Measurements from ENCODE around the gene TMA7.

Gene TMA7

DNA sequence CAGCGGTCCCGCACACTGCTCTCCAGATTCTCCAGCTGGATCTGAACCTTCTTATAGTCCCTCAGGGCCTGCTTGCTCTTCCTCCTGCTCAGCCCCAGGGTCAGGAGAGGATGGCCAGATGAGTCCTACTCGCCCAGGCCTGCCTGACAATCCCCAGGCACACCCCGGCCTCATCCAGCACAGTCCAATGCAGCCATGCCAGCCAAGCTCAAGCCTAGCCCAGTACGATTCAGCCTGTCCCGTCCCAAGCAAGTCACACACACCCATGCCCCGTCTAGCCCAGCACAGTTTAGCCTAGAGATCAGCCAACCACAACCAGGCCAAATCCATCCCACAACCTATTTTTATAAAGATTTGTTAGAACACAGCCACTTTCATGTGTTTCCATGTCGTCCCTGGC lies 27.0 kb upstream of the TMA7 start:
- no peaks in the 10 kb centered on the region for H3K9me3 ChIP-seq
- peaks cover 13% of the 10 kb centered on the region for H3K36me3 ChIP-seq (replicated peaks)
- H3K4me3 ChIP-seq = no peak overlapping the region
- DNase-seq (ENCODE audit: low spot score in 2 of 2) = no peak
- no peaks in the 10 kb centered on the region for H3K27me3 ChIP-seq (ENCODE audit: low read depth)
- in situ Hi-C loops (cut with MboI; ENCODE audit: low sequenced_read_pairs) = no loop called here
- H3K4me1 ChIP-seq = no peaks in the 10 kb centered on the region

DNA sequence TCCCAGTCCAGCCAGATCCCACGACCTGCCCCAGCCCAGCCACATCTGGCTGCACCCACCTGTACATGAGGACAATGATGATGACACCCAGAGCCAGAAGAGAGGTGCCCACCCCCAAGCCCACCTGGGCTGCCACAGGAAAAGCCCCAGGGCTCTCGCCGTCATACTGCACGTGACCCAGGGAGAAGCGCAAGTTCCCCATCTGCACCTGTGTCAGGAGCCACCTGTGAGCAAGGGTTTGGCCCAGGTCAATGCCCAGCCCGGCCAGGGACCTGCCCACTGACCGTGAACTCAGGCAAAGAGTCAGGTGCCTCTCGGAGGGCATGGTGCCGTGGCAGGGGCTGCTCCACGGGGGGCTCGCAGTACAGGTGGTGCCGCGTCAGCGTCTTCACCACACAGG lies 26.4 kb upstream of the TMA7 start:
- peaks cover 13% of the 10 kb centered on the region for H3K36me3 ChIP-seq (replicated peaks)
- in situ Hi-C loops (cut with MboI; ENCODE audit: low sequenced_read_pairs) = no loop called here

DNA sequence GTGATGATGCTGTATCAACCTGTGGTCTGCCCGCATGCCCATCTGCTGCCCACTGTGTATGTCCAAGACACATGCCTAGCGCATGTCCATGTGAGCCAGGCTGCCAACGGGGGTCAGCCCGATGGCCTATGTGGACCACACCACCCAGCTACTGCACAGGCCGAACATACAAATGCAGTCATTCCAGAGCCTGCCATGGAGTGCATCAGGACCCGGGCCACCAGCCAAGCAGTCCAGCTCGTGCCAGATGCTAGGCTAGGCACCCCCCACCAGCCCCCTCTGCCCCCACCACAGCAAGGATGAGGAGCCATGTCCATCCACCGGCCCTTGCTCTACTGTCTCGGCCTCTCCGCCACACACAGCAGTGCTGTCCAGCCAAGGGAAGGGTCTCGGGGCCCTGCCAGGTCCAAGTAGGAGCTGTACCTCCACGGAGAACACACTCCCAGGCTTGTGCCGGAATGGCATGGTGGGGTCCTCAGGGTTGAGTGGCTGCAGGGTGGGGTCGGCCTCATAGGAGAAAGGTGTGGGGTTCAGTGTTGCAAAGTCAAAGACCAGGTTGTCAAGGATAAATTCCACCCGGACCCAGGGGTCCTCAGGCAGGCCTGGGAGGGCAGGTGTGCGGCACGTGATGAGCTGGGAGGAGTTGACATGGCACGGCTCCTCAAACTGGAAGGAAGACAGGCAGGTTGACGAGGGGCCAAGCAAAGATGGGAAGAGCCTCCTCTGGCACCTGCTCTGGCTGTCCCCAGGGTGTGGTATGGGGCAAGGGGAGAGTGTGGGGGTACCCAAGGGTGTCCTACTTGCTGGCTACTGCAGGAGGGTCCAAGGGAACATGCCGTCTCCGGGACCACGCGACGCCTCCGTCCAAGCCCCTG lies 25.4 kb upstream of the TMA7 start:
- in situ Hi-C loops (cut with MboI; ENCODE audit: low sequenced_read_pairs) = no loop called here
- Histone ChIP-seq H3K9me3 (no peaks in the 10 kb centered on the region), H3K27me3 (ENCODE audit: low read depth) (no peaks in the 10 kb centered on the region), H3K4me3 (no peak overlapping the region), H3K36me3 (replicated peaks) (peaks cover 10% of the 10 kb centered on the region), H3K4me1 (no peaks in the 10 kb centered on the region)
- DNase-seq (ENCODE audit: low spot score in 2 of 2) = no peak

More for the DNA sequence above, 26.4 kb upstream of the TMA7 start:
- no peak for DNase-seq (ENCODE audit: low spot score in 2 of 2)
- Histone ChIP-seq H3K27me3 (ENCODE audit: low read depth) (no peaks in the 10 kb centered on the region), H3K4me3 (no peak overlapping the region), H3K4me1 (no peaks in the 10 kb centered on the region), H3K9me3 (no peaks in the 10 kb centered on the region)

DNA sequence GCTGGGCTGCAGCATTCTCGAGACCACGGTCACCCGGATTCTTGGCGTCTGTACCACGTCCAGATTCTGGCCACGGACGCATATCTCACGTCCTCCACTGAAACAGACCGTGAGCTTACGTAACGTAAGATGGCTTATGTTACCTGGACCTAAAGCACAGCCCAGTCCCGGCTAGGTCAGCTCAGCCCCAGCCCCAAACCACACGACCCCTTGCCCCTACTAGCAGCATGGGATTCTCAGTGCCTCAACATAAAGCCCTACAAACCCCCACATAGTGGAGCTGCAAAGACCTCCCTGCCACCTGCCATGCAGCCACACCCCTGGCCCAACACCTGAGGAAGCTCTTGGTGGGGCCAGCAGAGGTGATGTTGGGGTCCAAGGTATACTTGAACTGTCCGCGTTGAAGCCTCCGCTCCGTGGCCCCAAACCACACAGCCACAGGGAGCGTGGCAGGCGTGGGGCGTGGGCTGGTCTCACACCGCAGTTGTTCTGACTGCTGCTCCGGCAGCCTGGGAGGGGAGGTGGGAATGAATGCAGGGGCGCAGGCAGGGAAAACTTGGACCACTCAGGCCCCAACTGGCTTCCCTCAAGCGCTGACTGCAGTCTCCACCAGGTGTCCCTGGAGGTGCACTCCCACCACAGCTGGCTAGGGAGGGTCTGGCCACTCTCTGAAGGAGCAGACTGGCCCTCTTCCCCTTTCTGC lies 24.7 kb upstream of the TMA7 start:
- H3K9me3 ChIP-seq = no peaks in the 10 kb centered on the region
- DNase-seq (ENCODE audit: low spot score in 2 of 2) = no peak
- peaks cover 10% of the 10 kb centered on the region for H3K36me3 ChIP-seq (replicated peaks)
- no peaks in the 10 kb centered on the region for H3K27me3 ChIP-seq (ENCODE audit: low read depth)
- in situ Hi-C loops (cut with MboI; ENCODE audit: low sequenced_read_pairs) = no loop called here
- H3K4me3 ChIP-seq = no peak overlapping the region
- H3K4me1 ChIP-seq = no peaks in the 10 kb centered on the region

DNA sequence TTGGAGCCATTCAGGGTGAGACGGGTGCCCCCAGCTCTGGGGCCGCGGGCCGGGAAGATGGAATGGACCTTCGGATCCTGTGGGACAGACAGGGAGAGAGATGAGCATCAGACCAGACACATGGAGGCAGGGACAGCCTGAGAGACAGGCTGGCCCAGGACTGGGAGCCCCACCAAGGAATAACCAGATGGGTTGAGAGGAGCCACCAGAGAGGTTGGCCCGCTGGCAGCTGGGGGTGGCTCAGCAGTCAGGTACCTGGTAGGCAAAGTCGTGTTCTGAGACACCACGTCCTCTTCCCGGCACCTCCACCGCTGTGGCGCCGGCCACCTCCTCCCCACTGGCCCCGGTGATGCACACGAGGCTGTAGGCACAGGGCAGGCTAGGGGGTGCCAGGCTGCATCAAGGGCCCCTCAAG lies 24.0 kb upstream of the TMA7 start:
- Histone ChIP-seq H3K36me3 (replicated peaks) (peaks cover 6% of the 10 kb centered on the region; the same call in 1 of the 2 replicates), H3K27me3 (ENCODE audit: low read depth) (no peaks in the 10 kb centered on the region), H3K4me1 (no peaks in the 10 kb centered on the region), H3K4me3 (no peak overlapping the region), H3K9me3 (no peaks in the 10 kb centered on the region)
- in situ Hi-C loops (cut with MboI; ENCODE audit: low sequenced_read_pairs) = no loop called here
- DNase-seq (ENCODE audit: low spot score in 2 of 2) = no peak

DNA sequence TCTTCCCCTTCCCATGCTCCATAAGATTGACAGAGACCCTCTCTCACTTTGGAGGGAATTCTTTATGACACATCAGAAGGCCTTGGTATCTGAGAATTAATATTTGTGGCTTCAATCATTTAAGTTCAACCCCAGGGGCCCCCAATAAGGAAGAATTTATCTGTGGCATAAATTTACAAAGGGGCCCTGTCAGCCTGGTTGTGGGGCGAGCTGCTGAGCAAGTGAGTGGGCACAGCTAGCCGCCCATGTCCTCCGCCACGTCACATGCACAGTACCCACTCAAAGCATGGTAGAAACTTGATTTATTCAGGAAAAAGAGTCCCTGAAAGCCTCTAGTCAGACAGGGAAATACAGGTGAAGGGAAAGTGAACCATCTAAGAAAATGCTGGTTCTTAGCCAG lies 23.5 kb upstream of the TMA7 start:
- DNase-seq (ENCODE audit: low spot score in 2 of 2) = no peak
- Histone ChIP-seq H3K27me3 (ENCODE audit: low read depth) (no peaks in the 10 kb centered on the region), H3K9me3 (no peaks in the 10 kb centered on the region), H3K36me3 (replicated peaks) (peaks cover 6% of the 10 kb centered on the region; the same call in 1 of the 2 replicates), H3K4me1 (no peaks in the 10 kb centered on the region), H3K4me3 (no peak overlapping the region)
- in situ Hi-C loops (cut with MboI; ENCODE audit: low sequenced_read_pairs) = no loop called here

DNA sequence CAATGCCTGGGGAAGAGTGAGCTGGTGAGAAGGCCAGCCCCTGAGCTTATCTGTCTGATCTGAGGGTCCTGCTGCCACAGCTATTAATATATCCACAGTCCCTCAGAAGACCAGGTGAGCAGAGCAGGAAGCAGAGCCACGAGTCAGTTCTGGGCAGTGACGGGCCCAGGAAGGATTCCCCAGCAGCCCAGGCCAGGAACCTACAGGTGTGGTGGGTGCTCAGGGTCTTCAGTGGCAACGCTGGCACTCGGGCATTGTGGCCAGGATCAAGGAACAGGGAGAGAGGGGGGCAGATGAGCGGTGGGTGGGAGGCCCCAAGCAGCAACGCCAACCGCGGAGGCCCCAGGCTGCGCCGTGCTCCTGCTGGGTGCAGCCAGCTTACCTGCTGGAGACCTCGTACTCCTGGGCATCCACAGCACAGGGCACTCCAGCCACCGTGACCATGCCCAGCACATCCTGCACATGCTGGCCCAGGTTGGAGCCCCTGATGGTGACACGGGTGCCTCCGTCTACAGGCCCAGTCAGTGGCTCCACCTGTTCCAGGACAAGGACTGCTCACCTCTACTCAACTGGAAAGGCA lies 22.4 kb upstream of the TMA7 start:
- H3K4me1 ChIP-seq = no peaks in the 10 kb centered on the region
- no peaks in the 10 kb centered on the region for H3K9me3 ChIP-seq
- H3K4me3 ChIP-seq = no peak overlapping the region
- peaks cover 6% of the 10 kb centered on the region; the same call in 1 of the 2 replicates for H3K36me3 ChIP-seq (replicated peaks)
- no peaks in the 10 kb centered on the region for H3K27me3 ChIP-seq (ENCODE audit: low read depth)
- in situ Hi-C loops (cut with MboI; ENCODE audit: low sequenced_read_pairs) = no loop called here
- DNase-seq (ENCODE audit: low spot score in 2 of 2) = no peak

DNA sequence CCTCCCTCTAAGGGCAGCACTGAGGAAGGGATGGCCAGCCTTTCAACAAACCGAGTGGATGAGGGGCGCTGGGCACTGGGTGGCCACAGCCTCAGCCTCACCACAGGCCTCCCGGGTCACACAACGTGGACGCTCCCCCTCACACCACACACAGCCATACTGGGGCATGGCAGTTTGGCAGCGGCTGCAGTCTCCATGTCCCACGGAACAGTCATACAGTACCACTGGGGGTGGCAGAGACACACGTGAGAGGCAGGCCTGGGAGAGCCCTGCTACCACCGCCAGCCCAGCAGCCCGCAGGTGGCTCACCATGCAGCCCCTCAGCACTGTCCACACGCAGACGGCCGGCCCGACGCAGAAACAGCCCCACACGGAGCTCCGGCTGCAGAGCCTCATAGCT lies 21.9 kb upstream of the TMA7 start:
- DNase-seq (ENCODE audit: low spot score in 2 of 2) = no peak
- no peaks in the 10 kb centered on the region for H3K27me3 ChIP-seq (ENCODE audit: low read depth)
- in situ Hi-C loops (cut with MboI; ENCODE audit: low sequenced_read_pairs) = no loop called here
- H3K9me3 ChIP-seq = no peaks in the 10 kb centered on the region
- peaks cover 6% of the 10 kb centered on the region; the same call in 1 of the 2 replicates for H3K36me3 ChIP-seq (replicated peaks)
- H3K4me1 ChIP-seq = no peaks in the 10 kb centered on the region
- H3K4me3 ChIP-seq = no peak overlapping the region

DNA sequence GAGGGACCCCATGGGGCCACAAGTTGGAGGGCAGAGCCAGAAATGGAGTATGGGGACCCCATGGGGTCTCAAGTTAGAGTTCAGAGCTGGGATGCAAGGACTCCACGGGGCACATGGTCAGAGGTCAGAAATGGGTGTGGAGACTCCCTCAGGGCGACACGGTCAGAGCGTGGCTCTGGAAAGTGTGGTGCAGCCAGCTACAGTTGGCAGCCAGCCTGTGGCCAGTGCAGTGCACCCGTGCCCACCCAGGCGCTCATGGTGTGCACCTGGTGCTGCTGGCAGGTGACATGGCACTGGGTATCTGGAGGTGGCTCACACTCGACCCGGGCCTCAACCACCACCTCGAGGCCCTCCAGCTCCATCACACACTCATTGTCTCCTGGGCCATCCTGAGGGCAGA lies 21.4 kb upstream of the TMA7 start:
- Histone ChIP-seq H3K4me3 (no peak overlapping the region), H3K36me3 (replicated peaks) (peaks cover 6% of the 10 kb centered on the region; the same call in 1 of the 2 replicates), H3K4me1 (no peaks in the 10 kb centered on the region), H3K9me3 (no peaks in the 10 kb centered on the region), H3K27me3 (ENCODE audit: low read depth) (no peaks in the 10 kb centered on the region)
- in situ Hi-C loops (cut with MboI; ENCODE audit: low sequenced_read_pairs) = no loop called here
- DNase-seq (ENCODE audit: low spot score in 2 of 2) = no peak

DNA sequence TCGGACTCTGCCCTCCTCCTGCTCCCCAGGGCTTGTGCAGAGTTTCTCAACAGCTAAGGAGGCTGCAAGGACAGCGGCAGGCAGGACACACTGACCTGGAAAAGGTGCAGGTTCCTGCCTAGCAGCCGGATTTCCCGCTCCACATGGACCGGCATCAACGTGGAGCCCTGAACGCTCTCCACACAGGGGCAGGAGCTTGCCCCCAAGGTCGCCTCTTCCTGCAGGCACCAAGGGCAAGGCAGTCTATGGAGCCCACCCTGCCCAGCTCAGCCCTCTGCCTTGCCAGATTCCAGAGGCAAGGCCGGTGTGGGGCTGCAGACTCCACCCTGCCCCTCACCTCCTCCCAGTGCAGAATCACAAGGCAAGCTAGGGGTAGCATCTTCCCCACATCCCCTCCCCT lies 20.9 kb upstream of the TMA7 start:
- Histone ChIP-seq H3K27me3 (ENCODE audit: low read depth) (no peaks in the 10 kb centered on the region), H3K36me3 (replicated peaks) (peaks cover 6% of the 10 kb centered on the region; the same call in 1 of the 2 replicates), H3K4me3 (no peak overlapping the region), H3K4me1 (no peaks in the 10 kb centered on the region), H3K9me3 (no peaks in the 10 kb centered on the region)
- DNase-seq (ENCODE audit: low spot score in 2 of 2) = no peak
- in situ Hi-C loops (cut with MboI; ENCODE audit: low sequenced_read_pairs) = no loop called here

DNA sequence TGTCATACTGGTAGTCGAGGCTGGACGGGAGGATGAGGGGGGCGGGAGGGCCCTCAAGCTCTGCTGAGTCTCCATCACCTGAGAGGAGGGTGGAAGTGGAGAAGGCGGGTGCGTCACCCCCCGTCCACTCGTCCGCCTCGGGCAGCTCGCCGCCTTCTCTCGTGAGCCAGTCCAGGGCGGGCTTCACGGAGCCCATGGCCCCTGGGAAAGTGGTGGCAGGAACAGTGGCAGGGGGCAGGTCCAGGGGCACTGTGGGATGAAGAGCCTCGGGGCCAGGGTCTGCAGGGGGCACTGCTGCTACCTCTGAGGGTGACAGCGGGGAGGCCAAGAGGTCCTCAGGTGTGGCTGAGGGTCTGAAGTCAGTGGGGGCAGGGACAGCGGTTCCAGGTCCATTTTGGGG lies 20.5 kb upstream of the TMA7 start:
- Histone ChIP-seq H3K4me1 (no peaks in the 10 kb centered on the region), H3K4me3 (no peak overlapping the region), H3K9me3 (no peaks in the 10 kb centered on the region), H3K27me3 (ENCODE audit: low read depth) (no peaks in the 10 kb centered on the region), H3K36me3 (replicated peaks) (peaks cover 3% of the 10 kb centered on the region; the same call in 1 of the 2 replicates)
- no peak for DNase-seq (ENCODE audit: low spot score in 2 of 2)
- in situ Hi-C loops (cut with MboI; ENCODE audit: low sequenced_read_pairs) = no loop called here

DNA sequence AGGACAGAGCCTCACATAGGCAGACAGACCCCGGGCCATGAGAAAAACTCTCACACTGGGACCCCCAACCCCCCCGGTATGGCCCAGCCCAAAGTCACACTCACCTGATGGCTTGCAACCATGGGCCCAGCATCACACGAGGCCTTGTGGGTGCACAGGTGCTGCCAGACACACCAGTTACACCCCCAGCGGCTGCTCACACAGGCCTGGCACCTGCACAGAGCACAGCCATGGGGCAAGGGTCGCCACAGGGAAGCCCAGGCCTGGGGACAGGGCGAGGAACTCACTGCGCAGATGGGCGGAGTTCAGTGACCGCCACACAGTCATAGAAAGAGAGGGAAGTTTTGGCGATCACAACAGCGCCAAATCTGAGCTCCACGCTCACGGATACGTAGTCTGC lies 19.5 kb upstream of the TMA7 start:
- no peak overlapping the region for H3K4me3 ChIP-seq
- H3K27me3 ChIP-seq (ENCODE audit: low read depth) = no peaks in the 10 kb centered on the region
- no peaks in the 10 kb centered on the region for H3K4me1 ChIP-seq
- no peak for DNase-seq (ENCODE audit: low spot score in 2 of 2)
- no peaks in the 10 kb centered on the region for H3K9me3 ChIP-seq
- H3K36me3 ChIP-seq (replicated peaks) = no peaks in the 10 kb centered on the region
- in situ Hi-C loops (cut with MboI; ENCODE audit: low sequenced_read_pairs) = no loop called here

DNA sequence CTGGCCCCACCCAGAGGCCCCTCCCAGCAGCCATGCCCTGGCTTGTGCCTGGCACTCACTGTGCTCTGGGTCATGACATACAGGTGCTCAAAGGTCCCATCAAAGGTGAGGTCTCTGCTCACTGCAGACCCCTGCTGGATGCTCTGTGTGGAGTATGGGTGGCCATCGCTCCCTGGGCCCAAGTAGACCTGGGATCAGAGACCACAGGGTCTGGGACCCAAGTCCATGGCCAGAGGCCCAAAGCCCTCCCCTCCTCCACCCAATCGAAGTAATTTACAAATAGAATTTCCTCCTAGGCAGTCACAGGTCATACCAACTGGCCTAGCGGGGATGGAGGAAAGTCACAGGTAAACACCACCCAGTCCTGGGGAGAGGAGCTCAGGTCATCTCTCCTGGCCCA lies 17.8 kb upstream of the TMA7 start:
- no peak for DNase-seq (ENCODE audit: low spot score in 2 of 2)
- no peaks in the 10 kb centered on the region for H3K27me3 ChIP-seq (ENCODE audit: low read depth)
- no peaks in the 10 kb centered on the region for H3K4me1 ChIP-seq
- H3K4me3 ChIP-seq = no peak overlapping the region
- no peaks in the 10 kb centered on the region for H3K9me3 ChIP-seq
- H3K36me3 ChIP-seq (replicated peaks) = no peaks in the 10 kb centered on the region
- in situ Hi-C loops (cut with MboI; ENCODE audit: low sequenced_read_pairs) = no loop called here

DNA sequence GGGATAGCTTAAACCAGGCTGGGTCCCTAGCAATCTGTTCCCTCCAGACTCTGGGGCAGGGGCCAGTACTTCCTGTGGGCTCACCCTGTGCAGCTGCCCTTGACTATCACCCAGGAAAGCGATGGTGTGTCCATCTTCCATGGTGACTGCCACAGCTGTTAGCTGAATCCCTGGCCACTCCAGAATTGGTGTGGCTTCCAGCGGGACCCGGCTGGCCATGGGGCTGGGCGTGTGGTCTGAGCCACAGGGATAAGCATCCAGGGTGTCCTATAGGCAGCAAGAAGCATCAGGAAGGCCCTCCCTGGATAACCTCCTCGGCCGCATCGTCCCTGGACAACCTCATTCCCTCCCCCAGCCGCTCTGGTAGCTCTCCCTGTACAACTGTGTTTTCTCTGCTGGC lies 17.4 kb upstream of the TMA7 start:
- H3K36me3 ChIP-seq (replicated peaks) = no peaks in the 10 kb centered on the region
- in situ Hi-C loops (cut with MboI; ENCODE audit: low sequenced_read_pairs) = no loop called here
- no peak overlapping the region for H3K4me3 ChIP-seq
- H3K4me1 ChIP-seq = no peaks in the 10 kb centered on the region
- H3K27me3 ChIP-seq (ENCODE audit: low read depth) = no peaks in the 10 kb centered on the region
- DNase-seq (ENCODE audit: low spot score in 2 of 2) = no peak
- no peaks in the 10 kb centered on the region for H3K9me3 ChIP-seq

All from HAP-1 (cell line).